ENCODE data around the gene ENPP7.

- TF ChIP-seq GATA3 (IDR thresholded peaks at IDR 0.05; ENCODE audit: low read depth, low read length), result no peak
- no peak for TF ChIP-seq GATA2 (IDR thresholded peaks at IDR 0.05; ENCODE audit: low read depth, low read length)
These were observed 27.5 kb downstream of the ENPP7 start for GRCh38 chr17:79758271-79758670.

All from SH-SY5Y (cell line).